Astrocyte (in vitro differentiated cells and primary cell): Measurements from ENCODE around the gene ABCG8.

ENCODE experiments used
- CTCF ChIP-seq: IDR thresholded peaks from 2 replicates; pipeline ENCODE4 v1.5.1; 2011; ENCODE audit warnings: low read depth, mild to moderate bottlenecking, inconsistent platforms, low read length, moderate library complexity; ENCODE audit not compliant: insufficient read depth
- EZH2 ChIP-seq: IDR thresholded peaks from 2 replicates; pipeline ENCODE4 v1.6.1; 2012; ENCODE audit warnings: mild to moderate bottlenecking, low read length, inconsistent platforms; ENCODE audit not compliant: insufficient read depth

GRCh38 chr2:43839776-43840564 is 1.2 kb downstream of the ABCG8 start:
- TF ChIP-seq CTCF (no peak), EZH2 (no peak)
